HCT116 (cell line): Measurements from ENCODE around the gene PIAS4. TPM values are rescaled to one million over a fixed set of nuclear protein-coding genes. Genes with fewer than 3 reads are reported as not detected.

Experiments
- ATAC-seq: fragments of 200-7000 bp; cut with Tn5 transposase; 2 replicates; pipeline ENCODE4 v1.9.1; 2020; ENCODE audit warnings: mild to moderate bottlenecking, moderate library complexity
- BruUV-seq: library from RNA; stranded (reverse); fragments of 400-500 nt; replicated peaks from 2 replicates; lab custom pipeline; 2021; lab: Mats Ljungman, UMichigan
- CTCF ChIA-PET: fragments of 300-600 bp; sonication (Branson Sonifier 250); formaldehyde crosslinking; loops from one replicate; lab custom pipeline; 2021; ENCODE audit warnings: antibody characterized with exemption; lab: Charles Lee
- POLR2A ChIA-PET: fragments of 300-600, 350-600 bp; sonication (Branson Sonifier 250); formaldehyde crosslinking; loops from one replicate; lab custom pipeline; 2021; ENCODE audit warnings: antibody characterized with exemption; lab: Charles Lee
- RAD21 ChIA-PET, 2 experiments: fragments of 300-600 bp; sonication (Branson Sonifier 250); formaldehyde crosslinking; loops; one replicate each; lab custom pipeline; 2023; ENCODE audit warnings: low total read pairs in 2 of 2; ENCODE audit not compliant: uncharacterized antibody in 2 of 2, unreplicated experiment in 2 of 2, low non-redundant PET in 1 of 2; lab: Charles Lee
- DNase-seq: peaks from one replicate; pipeline ENCODE4 v3.0.0-alpha.2; 2010; ENCODE audit warnings: low read depth, low spot score
- H2AFZ ChIP-seq: fragments of 200-600 bp; shearing (Covaris generic), sonication (generic); 2 replicates; pipeline ENCODE4 v1.6.1; 2017; ENCODE audit warnings: low read depth, mixed run types, mixed read lengths, antibody characterized with exemption, low read length; ENCODE audit not compliant: poor library complexity, severe bottlenecking
- H3K27ac ChIP-seq: 2 replicates; pipeline ENCODE4 v1.5.1; 2012; ENCODE audit warnings: low read depth, low read length
- H3K27me3 ChIP-seq: fragments of 200-600 bp; sonication (generic); 2 replicates; pipeline ENCODE4 v1.6.1; 2016; ENCODE audit warnings: mixed run types, low read length, mixed read lengths; ENCODE audit not compliant: insufficient read depth
- H3K36me3 ChIP-seq, 2 experiments: fragments of 200-500 bp in 1 of 2; fragments of 200-600 bp in 1 of 2; sonication (Bioruptor generic) in 1 of 2; sonication (generic) in 1 of 2; 2 replicates each; pipeline versions ENCODE4 v1.5.1 to v1.6.1; 2014 to 2016; ENCODE audit warnings: low read length in 2 of 2, inconsistent platforms in 1 of 2, mixed read lengths in 1 of 2, mixed run types in 1 of 2; ENCODE audit not compliant: insufficient read depth in 2 of 2, control insufficient read depth in 1 of 2
- H3K4me1 ChIP-seq, 2 experiments: fragments of 200-600 bp in 1 of 2; sonication (generic) in 1 of 2; 2 replicates each; pipeline versions ENCODE4 v1.5.1 to v1.6.1; 2012 to 2017; ENCODE audit warnings: low read length in 2 of 2, inconsistent platforms in 1 of 2, mild to moderate bottlenecking in 1 of 2, mixed read lengths in 1 of 2, mixed run types in 1 of 2, moderate library complexity in 1 of 2; ENCODE audit not compliant: insufficient read depth in 2 of 2, control insufficient read depth in 1 of 2
- H3K4me2 ChIP-seq: fragments of 200-600 bp; sonication (generic); 2 replicates; pipeline ENCODE4 v1.6.1; 2017; ENCODE audit warnings: mixed run types, low read length, mixed read lengths
- H3K4me3 ChIP-seq, 2 experiments: fragments of 200-600 bp in 1 of 2; sonication (generic) in 1 of 2; replicated peaks in 1 of 2; 2 replicates each; pipeline ENCODE4 v1.5.1; 2011 to 2016; ENCODE audit warnings: low read length in 2 of 2, control low read depth in 1 of 2, low read depth in 1 of 2, mild to moderate bottlenecking in 1 of 2, mixed read lengths in 1 of 2, mixed run types in 1 of 2
- H3K79me2 ChIP-seq: fragments of 200-600 bp; sonication (generic); 2 replicates; pipeline ENCODE4 v1.6.1; 2017; ENCODE audit warnings: mild to moderate bottlenecking, mixed run types, low read length, moderate library complexity, mixed read lengths; ENCODE audit not compliant: insufficient read depth
- H3K9ac ChIP-seq: fragments of 200-600 bp; sonication (generic); 2 replicates; pipeline ENCODE4 v1.6.1; 2016; ENCODE audit warnings: low read length, mixed read lengths
- H3K9me2 ChIP-seq: fragments of 200-600 bp; sonication (generic), shearing (Covaris generic); 2 replicates; pipeline ENCODE4 v1.6.1; 2017; ENCODE audit warnings: mixed run types, mild to moderate bottlenecking, moderate library complexity; ENCODE audit not compliant: insufficient read depth
- H3K9me3 ChIP-seq, 2 experiments: fragments of 200-500 bp in 1 of 2; fragments of 200-600 bp in 1 of 2; sonication (Bioruptor generic) in 1 of 2; sonication (generic) in 1 of 2; 2 replicates each; pipeline ENCODE4 v1.6.1; 2014 to 2017; ENCODE audit warnings: low read length in 2 of 2, mixed read lengths in 2 of 2, inconsistent platforms in 1 of 2, low read depth in 1 of 2, mild to moderate bottlenecking in 1 of 2, mixed run types in 1 of 2, moderate library complexity in 1 of 2; ENCODE audit not compliant: control insufficient read depth in 1 of 2, insufficient read depth in 1 of 2
- H4K20me1 ChIP-seq: fragments of 200-600 bp; sonication (generic), shearing (Covaris generic); 2 replicates; pipeline ENCODE4 v1.6.1; 2017; ENCODE audit warnings: mixed run types, mild to moderate bottlenecking, moderate library complexity; ENCODE audit not compliant: insufficient read depth
- CBX3 ChIP-seq: IDR thresholded peaks from 2 replicates; pipeline ENCODE4 v1.6.1; 2012; ENCODE audit warnings: low read depth
- CEBPB ChIP-seq: IDR thresholded peaks from 2 replicates; pipeline ENCODE4 v1.6.1; 2012; ENCODE audit warnings: low read depth
- CTCF ChIP-seq, 3 experiments: fragments of 200-600 bp in 1 of 3; sonication (generic) in 1 of 3; IDR thresholded peaks in 2 of 3; conservative IDR thresholded peaks in 1 of 3; 2 replicates each; pipeline ENCODE4 v1.5.1; 2012 to 2017; ENCODE audit warnings: low read depth in 2 of 3, low read length in 2 of 3, antibody characterized with exemption in 1 of 3, borderline replicate concordance in 1 of 3, control low read depth in 1 of 3, mild to moderate bottlenecking in 1 of 3, mixed read lengths in 1 of 3, mixed run types in 1 of 3, moderate library complexity in 1 of 3; ENCODE audit not compliant: insufficient read depth in 1 of 3
- EGR1 ChIP-seq: IDR thresholded peaks from 2 replicates; pipeline ENCODE4 v1.6.1; 2012; ENCODE audit warnings: low read depth
- FOSL1 ChIP-seq: IDR thresholded peaks from 2 replicates; pipeline ENCODE4 v1.6.1; 2012; ENCODE audit warnings: low read depth
- JUND ChIP-seq: IDR thresholded peaks from 2 replicates; pipeline ENCODE4 v1.6.1; 2012
- POLR2AphosphoS5 ChIP-seq: IDR thresholded peaks from 2 replicates; pipeline ENCODE4 v1.6.1; 2011; ENCODE audit warnings: mild to moderate bottlenecking, low read depth, low read length, moderate library complexity
- SIN3A ChIP-seq: IDR thresholded peaks from 2 replicates; pipeline ENCODE4 v1.6.1; 2012; ENCODE audit warnings: low read depth
- SP1 ChIP-seq: IDR thresholded peaks from 2 replicates; pipeline ENCODE4 v1.6.1; 2012; ENCODE audit warnings: low read depth
- SRF ChIP-seq: IDR thresholded peaks from 2 replicates; pipeline ENCODE4 v1.6.1; 2012; ENCODE audit warnings: low read depth
- YY1 ChIP-seq: IDR thresholded peaks from 2 replicates; pipeline ENCODE4 v1.6.1; 2011; ENCODE audit warnings: low read length, low read depth, moderate library complexity, mild to moderate bottlenecking; ENCODE audit not compliant: insufficient replicate concordance; ENCODE audit errors: extremely low read depth
- ZFX ChIP-seq: fragments of 450-650 bp; IDR thresholded peaks from 2 replicates; pipeline ENCODE4 v1.6.1; 2017
- intact Hi-C: fragments of 100-400 bp; cut with micrococcal nuclease; formaldehyde crosslinking; loops from 2 replicates; pipeline ENCODE4 v1.10.0; 2022
- total RNA-seq: library from RNA; stranded (reverse); gene quantifications from one replicate; pipeline ENCODE4 v1.2.1, GENCODE V29; 2021; ENCODE audit not compliant: unreplicated experiment
- TF ChIP-seq, protein P1 (sequence below): IDR thresholded peaks from 2 replicates; pipeline ENCODE4 v1.6.1; 2012; ENCODE audit warnings: low read depth
- TF ChIP-seq, protein P2 (sequence below): IDR thresholded peaks from 2 replicates; pipeline ENCODE4 v1.6.1; 2012

PIAS4 gene
- total RNA-seq, 1 experiment from 2014 or later = 28.4 TPM

DNA sequence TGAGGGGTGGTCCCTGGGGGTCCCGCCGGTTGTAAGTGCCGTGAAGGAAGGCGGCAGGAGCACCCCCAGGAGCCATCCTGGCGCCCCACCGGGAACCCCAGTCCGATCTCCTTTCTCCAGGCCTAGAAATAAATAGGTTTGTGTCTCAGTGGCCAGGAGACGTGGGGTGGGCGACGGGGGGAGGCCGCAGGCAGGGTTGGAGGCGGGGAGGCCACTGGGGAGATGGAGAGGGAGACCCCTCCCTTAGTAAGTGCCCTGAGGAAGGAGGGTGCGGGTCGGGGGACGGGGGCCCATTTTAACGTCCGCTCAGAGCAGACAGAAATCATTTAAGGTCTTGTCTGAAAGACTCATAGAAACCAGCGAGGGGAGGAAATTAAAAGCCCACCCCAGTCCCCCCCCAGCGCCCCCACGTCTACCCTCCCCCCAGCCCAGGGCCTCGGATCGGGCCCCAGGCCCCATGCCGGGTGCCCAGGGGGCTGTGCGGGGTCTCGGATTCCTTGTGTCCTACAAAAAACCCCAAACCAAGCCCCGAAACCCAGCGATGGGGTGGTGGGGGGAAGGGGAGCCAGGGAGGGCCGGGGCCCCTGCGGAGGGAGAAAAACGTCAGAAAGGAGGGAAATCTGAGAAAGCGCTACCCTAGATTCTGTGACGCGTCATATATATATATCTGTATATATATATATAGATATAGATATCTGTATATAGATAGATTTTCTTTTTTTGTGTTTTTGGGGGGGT, 39.6 kb downstream of the PIAS4 start:
- ChIA-PET POLR2A (no interaction called here), CTCF (no interaction called here), RAD21 (no interaction called here)
- Histone ChIP-seq H3K27ac (no peak overlapping the region), H3K4me3 (no peak overlapping the region), H3K9ac (no peak overlapping the region), H3K36me3 (peaks cover 19 to 35% of the 10 kb centered on the region in 2 experiments; a peak in 3 of 4 replicates), H4K20me1 (peaks cover 8% of the 10 kb centered on the region; the same call in 1 of the 2 replicates), H3K4me2 (no peak overlapping the region), H2AFZ (no peak overlapping the region), H3K4me1 (no peaks in the 10 kb centered on the region), H3K9me3 (no peaks in the 10 kb centered on the region), H3K79me2 (peaks cover 82% of the 10 kb centered on the region), H3K27me3 (no peaks in the 10 kb centered on the region), H3K9me2 (no peaks in the 10 kb centered on the region)
- ATAC-seq (no peak), DNase-seq (no peak)
- intact Hi-C loops = no loop called here
- no TSS peak for BruUV-seq
- no peak for TF ChIP-seq FOSL1
- TF ChIP-seq SRF = no peak

- ChIA-PET POLR2A (no interaction called here), RAD21 (no interaction called here), CTCF (no interaction called here)
- Histone ChIP-seq H3K9ac (no peak overlapping the region), H3K36me3 (peaks cover 34 to 48% of the 10 kb centered on the region in 2 experiments; a peak in 3 of 4 replicates), H3K79me2 (peaks cover 94% of the 10 kb centered on the region), H3K4me2 (no peak overlapping the region), H3K9me3 (no peaks in the 10 kb centered on the region), H4K20me1 (peaks cover 8% of the 10 kb centered on the region; the same call in 1 of the 2 replicates), H3K4me3 (no peak overlapping the region), H3K9me2 (no peaks in the 10 kb centered on the region), H3K4me1 (no peaks in the 10 kb centered on the region; a peak in 1 of 4 replicates), H2AFZ (no peak overlapping the region), H3K27ac (no peak overlapping the region), H3K27me3 (no peaks in the 10 kb centered on the region)
- BruUV-seq = no TSS peak
- no peak for DNase-seq
- no peak for TF ChIP-seq EGR1
- TF ChIP-seq CEBPB = no peak
- no peak for TF ChIP-seq ZFX
- no peak for TF ChIP-seq CBX3
- TF ChIP-seq, protein P1, sequence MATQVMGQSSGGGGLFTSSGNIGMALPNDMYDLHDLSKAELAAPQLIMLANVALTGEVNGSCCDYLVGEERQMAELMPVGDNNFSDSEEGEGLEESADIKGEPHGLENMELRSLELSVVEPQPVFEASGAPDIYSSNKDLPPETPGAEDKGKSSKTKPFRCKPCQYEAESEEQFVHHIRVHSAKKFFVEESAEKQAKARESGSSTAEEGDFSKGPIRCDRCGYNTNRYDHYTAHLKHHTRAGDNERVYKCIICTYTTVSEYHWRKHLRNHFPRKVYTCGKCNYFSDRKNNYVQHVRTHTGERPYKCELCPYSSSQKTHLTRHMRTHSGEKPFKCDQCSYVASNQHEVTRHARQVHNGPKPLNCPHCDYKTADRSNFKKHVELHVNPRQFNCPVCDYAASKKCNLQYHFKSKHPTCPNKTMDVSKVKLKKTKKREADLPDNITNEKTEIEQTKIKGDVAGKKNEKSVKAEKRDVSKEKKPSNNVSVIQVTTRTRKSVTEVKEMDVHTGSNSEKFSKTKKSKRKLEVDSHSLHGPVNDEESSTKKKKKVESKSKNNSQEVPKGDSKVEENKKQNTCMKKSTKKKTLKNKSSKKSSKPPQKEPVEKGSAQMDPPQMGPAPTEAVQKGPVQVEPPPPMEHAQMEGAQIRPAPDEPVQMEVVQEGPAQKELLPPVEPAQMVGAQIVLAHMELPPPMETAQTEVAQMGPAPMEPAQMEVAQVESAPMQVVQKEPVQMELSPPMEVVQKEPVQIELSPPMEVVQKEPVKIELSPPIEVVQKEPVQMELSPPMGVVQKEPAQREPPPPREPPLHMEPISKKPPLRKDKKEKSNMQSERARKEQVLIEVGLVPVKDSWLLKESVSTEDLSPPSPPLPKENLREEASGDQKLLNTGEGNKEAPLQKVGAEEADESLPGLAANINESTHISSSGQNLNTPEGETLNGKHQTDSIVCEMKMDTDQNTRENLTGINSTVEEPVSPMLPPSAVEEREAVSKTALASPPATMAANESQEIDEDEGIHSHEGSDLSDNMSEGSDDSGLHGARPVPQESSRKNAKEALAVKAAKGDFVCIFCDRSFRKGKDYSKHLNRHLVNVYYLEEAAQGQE = no peak
- no peak for TF ChIP-seq SIN3A
- no peak for TF ChIP-seq SRF
- TF ChIP-seq SP1 = no peak
- TF ChIP-seq CTCF (IDR thresholded peaks at IDR 0.05 in 2 of 3, conservative IDR thresholded peaks at IDR 0.05 in 1 of 3; ENCODE audit: borderline replicate concordance in 1 of 3, insufficient read depth in 1 of 3, low read depth in 2 of 3, low read length in 2 of 3) = no peak
- TF ChIP-seq POLR2AphosphoS5 = no peak
- TF ChIP-seq, protein P2, sequence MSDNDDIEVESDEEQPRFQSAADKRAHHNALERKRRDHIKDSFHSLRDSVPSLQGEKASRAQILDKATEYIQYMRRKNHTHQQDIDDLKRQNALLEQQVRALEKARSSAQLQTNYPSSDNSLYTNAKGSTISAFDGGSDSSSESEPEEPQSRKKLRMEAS = no peak
- TF ChIP-seq YY1 = no peak
- TF ChIP-seq JUND = no peak
- intact Hi-C loops = no loop called here
- ATAC-seq = no peak
Observed at GRCh38 chr19:4049432-4049831, 41.9 kb downstream of the PIAS4 start.
